ENCODE data around the gene STK4. TPM values are rescaled to one million over a fixed set of nuclear protein-coding genes. Genes with fewer than 3 reads are reported as not detected.
A peak's percentile ranks its signal among the peaks of the same experiment; 100 is the strongest.

STK4 gene
- 12.6 and 19.5 TPM in 2 replicates for total RNA-seq (2014; rRNA removed; shearing (Covaris generic))

- Histone ChIP-seq H3K27ac (0 out of 2 replicates have a peak within 1 kb of the TSS, but pooled peaks have one; percentile 16), H3K27me3 (replicated peaks) (0 out of 2 replicates have a peak, but pooled peaks cover 5% of the 10 kb centered on the region), H3K4me1 (replicated peaks) (peaks cover 26% of the 10 kb centered on the region), H3K9me3 (replicated peaks) (no peaks in the 10 kb centered on the region), H3K4me3 (peak within 1 kb of the TSS; percentile 67), H3K36me3 (peaks cover 3% of the 10 kb centered on the region; the same call in 1 of the 2 replicates)
- DNase-seq (ENCODE audit: low read depth in 1 of 2, low spot score in 2 of 2): peak; percentile 87 to 92
Observed at GRCh38 chr20:44966030-44966961, at the start of gene STK4. Gene STK4, plus strand, starts transcription at chr20:44966512. Its CDS starts 57 bp downstream, at chr20:44966569.

DNA sequence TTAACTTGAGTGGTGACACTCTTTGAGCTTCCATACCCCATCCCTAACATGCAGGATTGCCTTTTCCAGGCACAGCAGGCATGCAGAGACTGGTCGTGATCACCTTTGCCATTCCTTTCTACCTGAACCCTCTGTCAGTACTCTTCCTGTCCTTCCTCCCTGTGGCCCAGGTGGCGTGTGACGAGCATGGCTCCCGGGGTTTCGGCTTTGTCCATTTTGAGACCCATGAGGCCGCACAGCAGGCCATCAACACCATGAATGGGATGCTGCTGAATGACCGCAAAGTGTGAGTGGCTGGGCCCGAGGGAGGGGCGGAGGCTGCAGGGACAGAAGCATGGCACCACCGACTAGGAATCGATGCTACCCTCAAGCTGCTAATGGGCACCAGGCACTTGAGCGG, 49.7 kb upstream of the STK4 start:
- no peak for DNase-seq (ENCODE audit: low read depth in 1 of 2, low spot score in 2 of 2)
- Histone ChIP-seq H3K4me1 (replicated peaks) (peaks cover under 1% of the 10 kb centered on the region; the same call in 1 of the 2 replicates), H3K36me3 (peaks cover 35% of the 10 kb centered on the region), H3K27me3 (replicated peaks) (no peaks in the 10 kb centered on the region), H3K9me3 (replicated peaks) (no peaks in the 10 kb centered on the region), H3K4me3 (no peak overlapping the region), H3K27ac (no peak overlapping the region)

DNA sequence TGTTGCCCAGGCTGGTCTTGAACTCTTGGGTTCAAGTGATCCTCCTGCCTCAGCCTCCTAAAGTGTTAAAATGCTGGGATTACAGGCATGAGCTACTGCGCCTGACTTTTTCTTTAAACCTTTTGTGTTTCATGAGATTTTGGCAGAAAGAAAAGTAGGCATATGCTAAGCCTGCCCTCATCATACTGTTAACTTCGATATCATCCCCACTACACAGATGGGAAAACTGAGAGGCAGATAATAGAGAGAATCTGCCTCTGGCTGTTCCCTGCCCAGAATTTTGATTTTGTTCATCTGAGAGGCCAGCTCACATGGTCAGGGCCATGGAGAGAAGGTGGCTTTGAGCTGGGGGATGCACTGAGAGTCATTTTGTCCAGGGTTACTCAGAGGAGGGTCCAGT, 48.9 kb upstream of the STK4 start:
- Histone ChIP-seq H3K27ac (no peak overlapping the region), H3K27me3 (replicated peaks) (no peaks in the 10 kb centered on the region), H3K36me3 (peaks cover 35% of the 10 kb centered on the region), H3K4me1 (replicated peaks) (no peaks in the 10 kb centered on the region), H3K4me3 (no peak overlapping the region), H3K9me3 (replicated peaks) (no peaks in the 10 kb centered on the region)
- DNase-seq (ENCODE audit: low read depth in 1 of 2, low spot score in 2 of 2): no peak

DNA sequence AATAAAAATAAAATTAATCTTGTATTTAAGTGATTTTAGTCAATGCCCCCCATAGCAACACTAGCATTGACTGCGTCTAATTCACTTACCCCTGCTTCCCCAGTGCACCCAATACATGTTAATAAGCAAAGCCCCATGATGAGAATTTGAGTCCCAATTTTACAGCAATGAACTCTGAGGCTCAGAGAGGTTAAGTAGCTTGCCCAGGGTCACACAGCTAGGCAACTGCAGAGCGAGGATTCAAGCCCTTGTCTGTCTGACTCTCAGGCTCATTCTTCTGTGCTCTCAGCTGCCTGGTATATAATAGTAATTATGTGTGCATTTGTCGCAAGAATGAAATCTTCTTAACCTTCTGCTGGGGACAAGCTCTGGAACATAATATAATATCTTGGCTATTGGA, 48.0 kb upstream of the STK4 start:
- H3K4me3 ChIP-seq: no peak overlapping the region
- no peaks in the 10 kb centered on the region for H3K9me3 ChIP-seq (replicated peaks)
- peaks cover 34% of the 10 kb centered on the region for H3K36me3 ChIP-seq
- no peaks in the 10 kb centered on the region for H3K27me3 ChIP-seq (replicated peaks)
- H3K4me1 ChIP-seq (replicated peaks): no peaks in the 10 kb centered on the region
- no peak for DNase-seq (ENCODE audit: low read depth in 1 of 2, low spot score in 2 of 2)
- no peak overlapping the region for H3K27ac ChIP-seq

GRCh38 chr20:44918761-44919160, 47.6 kb upstream of the STK4 start:
- Histone ChIP-seq H3K36me3 (peaks cover 30% of the 10 kb centered on the region), H3K27me3 (replicated peaks) (no peaks in the 10 kb centered on the region), H3K4me1 (replicated peaks) (no peaks in the 10 kb centered on the region), H3K9me3 (replicated peaks) (no peaks in the 10 kb centered on the region), H3K4me3 (no peak overlapping the region), H3K27ac (no peak overlapping the region)
- DNase-seq (ENCODE audit: low read depth in 1 of 2, low spot score in 2 of 2): no peak

GRCh38 chr20:44921447-44921846, 44.9 kb upstream of the STK4 start:
- Histone ChIP-seq H3K4me3 (no peak overlapping the region), H3K27me3 (replicated peaks) (no peaks in the 10 kb centered on the region), H3K4me1 (replicated peaks) (no peaks in the 10 kb centered on the region), H3K36me3 (peaks cover 18% of the 10 kb centered on the region), H3K9me3 (replicated peaks) (no peaks in the 10 kb centered on the region), H3K27ac (no peak overlapping the region)
- no peak for DNase-seq (ENCODE audit: low read depth in 1 of 2, low spot score in 2 of 2)

GRCh38 chr20:44924541-44924940, 41.8 kb upstream of the STK4 start:
- Histone ChIP-seq H3K9me3 (replicated peaks) (no peaks in the 10 kb centered on the region), H3K27ac (no peak overlapping the region), H3K27me3 (replicated peaks) (no peaks in the 10 kb centered on the region), H3K4me1 (replicated peaks) (no peaks in the 10 kb centered on the region), H3K4me3 (no peak overlapping the region), H3K36me3 (peaks cover 9% of the 10 kb centered on the region; the same call in 1 of the 2 replicates)
- no peak for DNase-seq (ENCODE audit: low read depth in 1 of 2, low spot score in 2 of 2)

DNA sequence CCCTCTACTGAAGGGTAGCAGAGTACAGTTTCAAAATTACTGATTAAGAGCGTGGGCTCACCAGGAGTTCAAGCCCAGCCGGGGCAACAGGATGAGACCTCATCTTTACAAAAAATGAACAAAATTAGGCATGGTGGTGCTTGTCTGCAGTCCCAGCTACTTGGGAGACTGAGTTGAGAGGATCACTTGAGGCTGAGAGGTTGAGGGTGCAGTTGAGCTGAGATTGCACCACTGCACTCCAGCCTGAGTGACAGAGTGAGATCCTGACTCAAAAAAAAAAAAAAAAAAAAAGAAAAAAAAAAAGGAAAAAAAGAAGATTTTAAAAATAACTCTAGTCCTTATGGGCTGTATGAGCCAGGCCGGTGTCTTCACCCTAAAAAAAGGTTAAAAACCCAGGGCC, 37.7 kb upstream of the STK4 start:
- Histone ChIP-seq H3K27ac (no peak overlapping the region), H3K9me3 (replicated peaks) (no peaks in the 10 kb centered on the region), H3K36me3 (peaks cover 21% of the 10 kb centered on the region; the same call in 1 of the 2 replicates), H3K4me1 (replicated peaks) (no peaks in the 10 kb centered on the region), H3K27me3 (replicated peaks) (no peaks in the 10 kb centered on the region), H3K4me3 (no peak overlapping the region)
- no peak for DNase-seq (ENCODE audit: low read depth in 1 of 2, low spot score in 2 of 2)

GRCh38 chr20:44930517-44931168, 35.7 kb upstream of the STK4 start:
- no peaks in the 10 kb centered on the region for H3K4me1 ChIP-seq (replicated peaks)
- no peak for DNase-seq (ENCODE audit: low read depth in 1 of 2, low spot score in 2 of 2)
- H3K9me3 ChIP-seq (replicated peaks): no peaks in the 10 kb centered on the region
- no peaks in the 10 kb centered on the region for H3K27me3 ChIP-seq (replicated peaks)
- H3K4me3 ChIP-seq: no peak overlapping the region
- H3K36me3 ChIP-seq: peaks cover 34% of the 10 kb centered on the region; the same call in 1 of the 2 replicates
- H3K27ac ChIP-seq: no peak overlapping the region

GRCh38 chr20:44931911-44932310, 34.4 kb upstream of the STK4 start:
- H3K4me1 ChIP-seq (replicated peaks): no peaks in the 10 kb centered on the region
- no peak overlapping the region for H3K27ac ChIP-seq
- DNase-seq (ENCODE audit: low read depth in 1 of 2, low spot score in 2 of 2): no peak
- no peaks in the 10 kb centered on the region for H3K27me3 ChIP-seq (replicated peaks)
- no peak overlapping the region for H3K4me3 ChIP-seq
- no peaks in the 10 kb centered on the region for H3K9me3 ChIP-seq (replicated peaks)
- peaks cover 42% of the 10 kb centered on the region; the same call in 1 of the 2 replicates for H3K36me3 ChIP-seq

DNA sequence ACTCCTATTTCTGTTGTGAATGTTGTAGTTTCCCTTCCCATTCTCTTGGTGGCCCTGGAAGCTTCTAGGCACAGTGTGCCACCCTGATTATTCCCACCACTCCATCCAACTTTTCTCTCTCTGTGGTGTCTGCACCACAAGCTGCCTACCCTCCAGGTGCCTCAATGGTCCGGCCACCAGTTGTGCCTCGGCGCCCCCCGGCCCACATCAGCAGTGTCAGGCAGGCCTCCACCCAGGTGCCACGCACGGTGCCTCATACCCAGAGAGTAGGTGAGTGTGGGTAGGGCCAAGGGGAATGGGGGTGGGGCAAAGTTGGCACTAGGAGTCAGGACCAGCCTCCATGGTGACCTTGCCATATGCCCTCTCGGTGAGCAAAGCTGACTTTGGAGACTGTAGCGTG, 33.4 kb upstream of the STK4 start:
- Histone ChIP-seq H3K27ac (no peak overlapping the region), H3K4me1 (replicated peaks) (no peaks in the 10 kb centered on the region)

GRCh38 chr20:44936510-44936909, 29.8 kb upstream of the STK4 start:
- H3K36me3 ChIP-seq: peaks cover 49% of the 10 kb centered on the region
- H3K4me3 ChIP-seq: no peak overlapping the region
- DNase-seq (ENCODE audit: low read depth in 1 of 2, low spot score in 2 of 2): no peak
- H3K27me3 ChIP-seq (replicated peaks): no peaks in the 10 kb centered on the region
- no peaks in the 10 kb centered on the region for H3K9me3 ChIP-seq (replicated peaks)
- no peak overlapping the region for H3K27ac ChIP-seq
- no peaks in the 10 kb centered on the region for H3K4me1 ChIP-seq (replicated peaks)

More for the DNA sequence above, 33.4 kb upstream of the STK4 start:
- H3K4me3 ChIP-seq: no peak overlapping the region
- no peak for DNase-seq (ENCODE audit: low read depth in 1 of 2, low spot score in 2 of 2)
- H3K36me3 ChIP-seq: peaks cover 42% of the 10 kb centered on the region; the same call in 1 of the 2 replicates
- no peaks in the 10 kb centered on the region for H3K27me3 ChIP-seq (replicated peaks)
- no peaks in the 10 kb centered on the region for H3K9me3 ChIP-seq (replicated peaks)

GRCh38 chr20:44938637-44939036, 27.7 kb upstream of the STK4 start:
- Histone ChIP-seq H3K4me1 (replicated peaks) (no peaks in the 10 kb centered on the region), H3K4me3 (no peak overlapping the region), H3K9me3 (replicated peaks) (no peaks in the 10 kb centered on the region), H3K36me3 (peaks cover 53% of the 10 kb centered on the region), H3K27me3 (replicated peaks) (no peaks in the 10 kb centered on the region), H3K27ac (no peak overlapping the region)
- no peak for DNase-seq (ENCODE audit: low read depth in 1 of 2, low spot score in 2 of 2)

Data from SJSA1 (cell line).